COLO829 (cell line): ENCODE measurements around the gene PIGQ.
A peak's percentile ranks its signal among the peaks of the same experiment; 100 is the strongest.

ENCODE experiments used
- DNase-seq: peaks from one replicate; pipeline ENCODE4 v3.0.0; 2012; ENCODE audit warnings: low spot score

PIGQ gene

DNA sequence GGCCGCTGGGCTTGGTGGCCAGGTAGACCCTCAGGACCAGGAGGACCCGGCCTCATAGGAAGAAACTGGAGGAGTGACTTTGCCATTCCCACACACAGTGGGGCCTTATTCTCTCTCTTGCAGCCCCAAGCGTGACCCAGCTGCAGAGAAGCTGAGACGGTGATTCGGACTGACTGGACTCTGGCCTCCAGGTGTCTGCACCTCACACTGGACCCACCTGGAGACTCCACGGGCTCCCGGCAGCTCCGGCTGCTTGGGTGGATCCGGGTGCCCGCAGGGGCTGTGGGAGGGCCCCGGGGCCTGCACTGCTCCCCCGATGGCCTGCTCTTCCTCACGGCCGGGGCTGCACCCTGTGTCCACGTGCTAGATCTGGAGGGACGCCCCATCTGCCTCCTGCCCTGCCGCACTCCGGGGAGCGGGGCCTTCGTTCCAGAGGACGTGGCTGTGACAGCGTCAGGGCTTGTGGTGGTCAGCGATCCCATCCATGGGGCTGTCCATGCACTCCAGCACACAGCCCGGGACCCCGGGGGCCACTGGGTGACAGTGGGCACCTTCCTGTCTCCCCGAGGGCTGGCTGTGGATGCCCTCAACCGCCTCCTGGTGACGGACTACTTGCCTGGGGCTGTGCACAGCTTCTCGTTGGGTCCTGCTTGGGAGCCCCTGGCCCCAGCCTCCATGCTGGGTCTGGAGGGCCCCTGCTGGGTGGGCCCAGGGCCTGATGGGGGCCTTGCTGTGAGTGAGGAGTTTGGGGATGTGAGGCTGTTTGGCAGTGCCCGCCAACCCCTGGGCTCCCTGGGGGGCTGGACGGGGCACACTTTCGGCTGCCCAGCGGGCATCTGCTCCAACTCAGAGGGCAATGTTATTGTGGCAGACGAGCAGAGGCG lies 2.2 kb upstream of the PIGQ start:
- no peak for DNase-seq

DNA sequence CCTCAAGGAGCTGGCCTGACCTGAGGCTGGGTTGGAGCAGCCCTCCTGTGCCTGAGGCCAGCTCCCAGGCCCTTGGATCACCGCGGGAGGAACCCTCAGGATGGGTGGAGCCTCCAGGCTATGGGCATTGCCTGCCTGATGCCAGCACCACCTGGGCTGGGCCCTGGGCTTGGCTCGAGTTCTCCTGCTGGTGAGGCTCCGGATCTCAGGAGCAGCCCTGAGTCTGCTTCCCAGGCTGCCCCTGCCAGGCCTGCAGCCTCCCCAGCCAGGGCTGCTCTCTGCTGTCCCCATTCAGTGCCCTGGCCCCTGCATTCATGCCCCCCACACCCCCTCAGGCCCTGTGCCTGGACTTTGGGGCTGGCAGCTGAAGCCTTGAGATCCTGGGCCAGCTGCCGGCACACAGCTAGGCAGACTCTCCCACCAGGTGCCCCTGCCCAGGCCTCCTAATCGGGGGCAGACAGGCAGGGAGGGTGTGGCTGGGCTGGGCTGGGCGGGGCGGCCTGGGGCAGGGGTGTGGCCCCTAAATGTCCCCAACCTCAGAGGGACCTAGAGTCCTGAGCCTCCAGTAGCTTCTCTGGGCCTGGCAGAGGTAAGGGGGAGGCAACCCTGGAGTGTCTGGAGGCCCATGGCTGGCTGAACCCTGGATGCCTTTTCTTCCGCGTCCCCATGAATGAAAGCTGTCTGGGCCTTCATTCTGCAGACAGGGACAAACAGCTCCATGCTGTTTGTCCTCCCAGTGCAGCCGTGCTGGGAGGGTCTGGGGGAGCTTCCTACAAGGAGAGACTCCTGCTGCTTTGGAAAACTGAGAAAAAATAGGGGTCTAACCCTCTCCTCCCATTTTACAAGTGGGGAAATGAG lies 1.1 kb upstream of the PIGQ start:
- DNase-seq: no peak

DNA sequence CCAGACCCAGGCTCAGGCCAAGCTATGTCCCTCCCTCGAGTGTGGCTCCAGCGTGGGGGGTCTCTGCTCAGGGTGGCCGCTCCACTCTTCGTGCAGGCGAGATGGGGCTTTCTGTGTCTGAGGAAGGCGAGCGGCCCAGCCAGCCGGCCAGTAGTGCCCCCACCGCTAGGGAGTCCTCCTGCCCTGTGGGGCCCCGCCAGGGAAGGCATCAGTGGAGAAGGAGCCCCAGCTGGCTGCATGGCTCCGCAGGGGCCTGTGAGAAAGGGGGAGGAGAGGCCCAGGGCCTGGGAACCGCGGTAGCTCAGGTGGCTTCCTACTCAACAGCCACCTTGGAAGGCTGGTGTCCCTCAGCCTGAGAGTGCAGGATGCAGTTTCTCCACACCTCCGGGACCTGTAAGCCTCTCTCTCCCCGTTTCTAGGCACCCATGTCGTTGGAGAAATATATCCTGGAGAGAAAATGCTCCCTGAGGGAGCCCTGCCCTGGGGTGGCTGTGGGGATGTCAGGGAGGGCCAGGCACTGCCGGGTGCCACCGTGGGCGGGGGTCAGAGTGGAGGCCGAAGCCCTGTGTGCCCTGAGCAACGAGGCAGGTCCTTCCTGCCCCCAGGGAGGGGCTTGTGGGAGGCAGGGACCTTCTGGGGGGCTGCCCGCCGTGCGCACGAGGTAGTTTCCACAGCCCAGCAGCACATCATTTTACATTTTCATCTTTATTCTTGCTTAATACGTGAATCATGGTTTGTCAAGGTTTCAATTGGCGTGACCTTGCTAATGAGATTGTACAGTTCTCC lies 3.3 kb downstream of the PIGQ start:
- no peak for DNase-seq

DNA sequence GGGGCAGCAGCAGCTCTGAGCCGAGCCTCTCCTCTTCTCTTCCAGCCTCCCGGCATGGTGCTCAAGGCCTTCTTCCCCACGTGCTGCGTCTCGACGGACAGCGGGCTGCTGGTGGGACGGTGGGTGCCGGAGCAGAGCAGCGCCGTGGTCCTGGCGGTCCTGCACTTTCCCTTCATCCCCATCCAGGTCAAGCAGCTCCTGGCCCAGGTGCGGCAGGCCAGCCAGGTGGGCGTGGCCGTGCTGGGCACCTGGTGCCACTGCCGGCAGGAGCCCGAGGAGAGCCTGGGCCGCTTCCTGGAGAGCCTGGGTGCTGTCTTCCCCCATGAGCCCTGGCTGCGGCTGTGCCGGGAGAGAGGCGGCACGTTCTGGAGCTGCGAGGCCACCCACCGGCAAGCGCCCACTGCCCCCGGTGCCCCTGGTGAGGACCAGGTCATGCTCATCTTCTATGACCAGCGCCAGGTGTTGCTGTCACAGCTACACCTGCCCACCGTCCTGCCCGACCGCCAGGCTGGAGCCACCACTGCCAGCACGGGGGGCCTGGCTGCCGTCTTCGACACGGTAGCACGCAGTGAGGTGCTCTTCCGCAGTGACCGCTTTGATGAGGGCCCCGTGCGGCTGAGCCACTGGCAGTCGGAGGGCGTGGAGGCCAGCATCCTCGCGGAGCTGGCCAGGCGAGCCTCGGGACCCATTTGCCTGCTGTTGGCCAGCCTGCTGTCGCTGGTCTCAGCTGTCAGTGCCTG lies 4.4 kb downstream of the PIGQ start:
- DNase-seq: no peak

DNA sequence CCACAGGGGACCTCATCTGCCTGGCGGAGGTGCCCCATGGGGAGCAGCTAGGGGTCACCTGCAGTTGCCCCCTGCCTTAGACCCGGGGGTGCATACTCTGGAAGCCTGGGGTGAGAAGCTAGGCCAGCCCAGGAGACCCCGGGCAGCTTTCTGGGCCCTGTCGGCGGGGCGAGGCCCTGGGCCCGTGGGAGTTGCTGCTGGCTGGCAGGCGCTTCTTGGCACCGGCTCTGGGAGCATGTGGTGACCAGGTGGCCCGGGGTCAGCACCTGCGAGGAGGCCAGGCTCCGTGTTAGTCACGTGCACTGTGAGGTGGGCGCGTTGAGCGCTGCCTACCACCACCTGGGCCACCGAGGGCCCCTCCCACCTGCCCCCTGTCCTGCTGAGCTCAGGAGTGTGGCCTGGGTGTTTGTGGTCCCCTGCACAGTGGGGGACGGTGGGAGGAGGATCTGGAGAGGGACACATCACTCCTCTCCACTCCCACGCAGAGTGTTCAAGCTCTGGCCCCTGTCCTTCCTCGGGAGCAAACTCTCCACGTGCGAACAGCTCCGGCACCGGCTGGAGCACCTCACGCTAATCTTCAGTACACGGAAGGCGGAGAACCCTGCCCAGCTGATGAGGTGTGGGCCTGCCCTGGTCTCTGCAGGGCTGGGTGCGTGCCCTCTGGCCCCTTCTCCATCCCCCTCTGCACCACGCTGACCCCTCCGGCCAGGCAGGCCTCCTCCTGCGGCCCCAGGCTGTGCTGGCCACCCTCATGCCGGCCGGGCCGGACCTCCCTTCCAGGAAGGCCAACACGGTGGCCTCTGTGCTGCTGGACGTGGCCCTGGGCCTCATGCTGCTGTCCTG lies 5.8 kb downstream of the PIGQ start:
- DNase-seq: no peak

DNA sequence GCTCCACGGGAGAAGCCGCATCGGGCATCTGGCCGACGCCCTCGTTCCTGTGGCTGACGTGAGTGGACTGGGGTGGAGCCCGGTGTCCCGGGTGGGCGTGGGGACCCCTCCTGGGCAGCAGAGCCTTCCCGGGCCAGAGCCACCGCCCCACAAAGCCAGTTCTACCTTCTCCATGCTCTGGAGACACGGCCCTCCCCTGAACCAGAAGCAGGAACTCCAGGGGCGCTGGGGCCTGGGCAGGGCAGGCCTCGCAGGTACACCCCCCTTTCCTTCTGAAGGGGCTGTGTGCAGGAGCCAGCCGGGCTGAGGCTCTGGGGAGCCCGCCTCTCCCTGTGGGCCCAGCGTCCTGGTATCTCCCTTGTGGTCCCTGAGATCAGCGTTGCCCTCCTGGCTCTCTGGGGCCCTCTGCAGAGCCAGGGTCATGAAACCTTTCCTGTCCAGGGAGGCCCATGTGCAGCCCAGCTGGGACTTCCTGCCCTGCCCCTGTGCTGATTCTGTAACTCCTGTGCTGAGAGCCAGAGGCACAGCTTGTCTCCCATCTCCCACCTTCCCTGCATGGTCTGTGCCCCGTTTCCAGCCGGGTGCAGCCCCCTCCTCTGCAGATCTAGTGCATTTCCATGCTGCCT lies 6.5 kb downstream of the PIGQ start:
- DNase-seq: no peak

DNA sequence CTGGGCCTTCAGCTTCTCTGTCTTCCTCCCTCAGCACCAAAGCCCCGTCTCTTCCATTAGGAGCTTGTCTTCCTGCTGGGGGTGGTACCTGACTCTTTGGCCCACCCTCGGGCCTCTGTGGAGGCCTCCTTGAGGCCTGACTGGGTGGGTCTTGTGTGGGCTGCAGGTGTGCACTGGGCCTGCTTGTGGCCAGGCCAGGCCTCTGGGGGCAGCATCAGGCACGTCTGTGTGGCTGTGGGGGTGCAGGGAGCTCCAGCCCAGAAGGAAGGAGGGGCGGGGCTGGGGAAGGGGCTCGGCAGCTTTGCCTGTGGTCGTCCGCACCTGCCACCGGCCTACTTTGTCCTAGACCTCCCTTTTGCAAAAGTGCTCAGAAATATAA lies 7.0 kb downstream of the PIGQ start:
- no peak for DNase-seq

DNA sequence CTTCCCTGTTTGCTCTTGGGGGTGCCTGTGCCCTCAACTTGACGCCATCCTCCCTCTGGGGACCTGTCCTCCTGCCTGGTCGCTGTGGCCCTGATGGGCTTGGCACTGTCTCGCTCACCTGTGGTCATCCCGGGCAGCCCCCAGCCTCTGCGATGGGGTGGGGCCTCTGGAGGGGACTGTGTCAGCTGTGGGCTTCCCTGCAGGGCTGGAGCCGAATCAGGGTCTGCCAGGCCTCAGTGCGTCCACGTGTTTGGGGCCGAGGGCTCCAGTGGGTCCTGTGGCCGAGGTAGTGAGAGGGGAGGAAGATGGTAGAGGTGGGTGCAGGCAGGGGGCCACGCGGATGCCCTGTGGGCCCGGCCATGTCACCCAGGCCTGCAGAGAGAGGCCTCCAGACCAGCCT lies 8.0 kb downstream of the PIGQ start:
- no peak for DNase-seq

DNA sequence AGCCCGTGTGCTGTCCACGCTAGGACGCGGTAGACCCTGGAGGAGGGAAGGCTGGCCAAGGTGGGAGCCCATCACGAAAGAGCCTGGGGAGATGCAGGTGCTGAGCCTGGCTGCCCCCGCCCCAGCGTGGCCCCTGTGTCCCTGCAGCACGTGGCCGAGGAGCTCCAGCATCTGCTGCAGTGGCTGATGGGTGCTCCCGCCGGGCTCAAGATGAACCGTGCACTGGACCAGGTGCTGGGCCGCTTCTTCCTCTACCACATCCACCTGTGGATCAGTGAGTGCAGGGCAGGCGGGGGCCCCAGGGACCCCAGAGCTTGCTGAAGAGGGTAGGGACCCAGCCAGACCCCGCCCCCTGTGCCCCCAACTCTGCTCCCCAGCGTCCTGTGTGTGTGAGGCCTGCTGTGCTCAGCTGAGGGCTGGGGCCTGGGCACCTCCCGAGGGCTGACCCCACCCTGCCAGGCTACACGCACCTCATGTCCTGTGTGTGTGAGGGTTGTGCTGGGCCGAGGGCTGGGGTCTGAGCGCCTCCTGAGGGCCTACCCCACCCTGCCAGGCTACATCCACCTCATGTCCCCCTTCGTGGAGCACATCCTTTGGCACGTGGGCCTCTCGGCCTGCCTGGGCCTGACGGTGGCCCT lies 8.6 kb downstream of the PIGQ start:
- DNase-seq: no peak

DNA sequence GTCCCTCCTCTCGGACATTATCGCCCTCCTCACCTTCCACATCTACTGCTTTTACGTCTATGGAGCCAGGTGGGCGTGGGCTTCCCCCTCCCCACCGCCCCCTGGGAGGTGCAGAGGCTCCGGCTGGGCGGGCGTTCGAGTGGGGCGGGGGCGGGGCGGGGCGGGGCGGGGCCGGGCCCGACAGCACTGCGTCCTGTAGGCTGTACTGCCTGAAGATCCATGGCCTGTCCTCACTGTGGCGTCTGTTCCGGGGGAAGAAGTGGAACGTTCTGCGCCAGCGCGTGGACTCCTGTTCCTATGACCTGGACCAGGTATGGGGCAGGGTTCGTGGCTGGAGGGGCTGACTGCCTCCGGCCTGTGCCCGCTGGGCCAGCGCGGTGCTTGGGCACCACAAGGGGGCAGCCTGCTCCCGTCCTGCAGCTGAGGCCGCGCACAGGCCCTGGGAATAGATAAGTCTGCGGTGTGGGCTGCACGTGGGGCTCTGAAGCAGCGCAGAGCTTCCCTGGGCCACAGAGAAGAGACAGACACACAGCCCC lies 9.2 kb downstream of the PIGQ start:
- peak; percentile 39 for DNase-seq

DNA sequence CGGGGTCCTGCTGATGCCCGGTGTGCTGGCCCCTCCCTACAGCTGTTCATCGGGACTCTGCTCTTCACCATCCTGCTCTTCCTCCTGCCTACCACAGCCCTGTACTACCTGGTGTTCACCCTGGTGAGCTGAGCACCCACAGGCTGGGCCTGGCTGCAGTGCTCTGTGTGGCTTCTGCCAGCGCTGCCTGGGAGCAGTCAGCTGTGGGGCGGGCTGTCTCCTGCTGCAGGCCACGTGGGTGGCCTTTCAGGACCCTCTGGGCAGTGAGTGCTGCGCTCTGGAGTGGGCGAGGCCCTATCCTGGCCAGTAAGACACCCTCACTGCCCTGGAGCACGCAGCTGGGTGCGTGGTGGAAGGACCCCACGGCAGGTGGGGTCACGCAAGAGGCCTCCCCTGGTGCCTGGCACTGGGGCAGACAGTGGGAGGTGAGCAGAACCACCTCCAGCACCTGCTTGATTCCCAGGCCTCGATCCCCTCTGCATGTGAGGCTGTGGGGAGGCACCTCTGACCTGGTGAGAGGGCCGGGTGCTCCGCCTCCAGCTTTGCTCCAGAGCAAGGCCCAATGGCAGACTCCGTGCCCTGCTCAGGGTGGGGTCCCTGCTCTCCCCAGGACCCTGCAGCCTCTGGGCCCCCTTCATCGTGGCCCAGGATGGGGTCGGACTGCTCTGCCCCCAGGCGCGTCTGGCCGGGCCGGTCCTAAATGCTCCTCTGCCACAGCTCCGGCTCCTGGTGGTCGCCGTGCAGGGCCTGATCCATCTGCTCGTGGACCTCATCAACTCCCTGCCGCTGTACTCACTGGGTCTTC lies 10.6 kb downstream of the PIGQ start:
- no peak for DNase-seq

DNA sequence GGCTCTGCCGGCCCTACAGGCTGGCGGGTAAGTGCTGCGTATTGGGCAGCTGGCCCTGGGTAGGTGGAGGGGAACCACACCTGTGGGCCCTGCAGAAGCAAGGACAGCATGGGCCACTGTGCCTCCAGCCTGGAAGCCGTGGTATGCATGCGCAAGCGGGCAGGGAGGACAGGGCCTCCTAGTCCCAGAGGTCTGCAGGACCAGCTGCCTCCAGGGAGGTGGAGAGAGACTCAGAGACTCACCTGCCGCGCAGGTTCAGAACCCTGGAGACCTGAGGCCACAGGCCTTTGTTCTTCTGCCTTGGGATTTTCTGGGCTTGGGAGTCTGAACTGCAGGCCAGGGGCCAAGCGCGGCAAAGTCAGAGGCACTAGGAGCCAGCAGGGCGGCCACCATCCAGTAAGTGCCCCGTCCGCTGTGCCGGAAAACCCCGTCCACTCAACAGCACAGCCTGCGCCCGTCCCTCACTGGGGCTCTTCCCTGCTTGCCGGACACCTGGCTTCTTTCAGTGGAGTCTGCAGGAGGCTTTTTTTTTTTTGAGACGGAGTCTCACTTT lies 11.3 kb downstream of the PIGQ start:
- no peak for DNase-seq

DNA sequence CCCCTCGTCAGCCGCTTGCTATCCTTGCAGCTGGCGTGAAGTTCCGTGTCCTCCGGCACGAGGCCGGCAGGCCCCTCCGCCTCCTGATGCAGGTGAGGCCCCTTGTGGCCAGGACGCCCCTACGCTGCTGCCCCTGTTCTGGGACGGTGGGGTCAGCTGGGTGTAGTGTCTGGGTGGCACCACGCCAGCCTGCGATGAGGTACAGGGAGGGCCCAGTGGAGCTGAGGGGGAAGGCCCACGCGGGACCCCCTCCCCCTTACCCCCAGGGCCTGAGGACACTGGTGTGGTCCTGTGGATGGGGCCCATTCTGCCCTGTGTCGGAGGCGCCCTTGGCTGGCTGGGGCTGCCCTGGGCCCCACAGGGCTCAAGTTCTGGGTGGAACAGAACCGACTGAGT lies 12.4 kb downstream of the PIGQ start:
- DNase-seq: no peak

DNA sequence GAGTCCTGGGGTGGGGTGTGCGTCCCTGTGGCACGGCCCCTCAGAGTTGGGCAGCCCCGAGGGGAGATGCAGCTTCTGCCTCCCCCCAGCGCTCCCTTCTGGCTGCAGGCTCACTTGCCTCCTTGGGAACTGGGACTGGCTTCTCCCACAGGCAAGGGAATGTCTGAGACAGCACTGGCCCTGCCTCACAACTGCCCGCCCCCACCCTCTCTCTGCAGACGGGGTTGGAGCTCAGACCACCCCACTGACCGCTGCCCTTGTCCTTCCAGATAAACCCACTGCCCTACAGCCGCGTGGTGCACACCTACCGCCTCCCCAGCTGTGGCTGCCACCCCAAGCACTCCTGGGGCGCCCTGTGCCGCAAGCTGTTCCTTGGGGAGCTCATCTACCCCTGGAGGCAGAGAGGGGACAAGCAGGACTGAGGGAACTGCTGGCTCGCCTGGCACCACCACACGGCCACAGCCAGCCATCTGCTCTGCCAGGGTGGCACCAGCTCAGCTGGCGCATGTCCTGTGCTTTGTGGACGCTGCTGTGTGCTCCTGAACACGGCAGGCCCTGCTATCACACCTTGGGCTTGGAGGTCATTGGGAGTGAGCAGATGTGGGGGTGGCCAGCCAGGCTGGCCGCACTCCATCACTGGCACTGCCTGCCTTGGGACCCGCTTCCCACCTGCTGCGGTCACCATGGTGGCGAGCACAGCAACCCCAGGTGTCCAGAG lies 13.0 kb downstream of the PIGQ start:
- DNase-seq: no peak

DNA sequence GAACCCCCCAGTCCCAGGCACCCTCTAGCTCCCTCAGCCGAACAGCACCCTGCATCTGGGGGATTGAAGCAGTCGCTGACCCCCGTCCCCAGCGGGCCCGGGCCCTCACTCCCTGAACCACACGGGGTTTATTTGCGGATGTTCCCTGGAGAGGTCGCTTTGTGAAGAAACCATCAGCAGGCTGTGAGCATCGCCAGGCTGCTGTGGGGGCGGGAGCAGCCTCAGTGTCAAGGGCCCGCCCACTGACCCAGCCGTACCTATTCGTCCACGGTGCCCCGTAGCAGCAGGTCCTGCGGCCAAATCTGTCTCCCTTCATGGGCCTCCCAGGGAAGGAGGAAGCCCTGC lies 13.7 kb downstream of the PIGQ start:
- DNase-seq: no peak

DNA sequence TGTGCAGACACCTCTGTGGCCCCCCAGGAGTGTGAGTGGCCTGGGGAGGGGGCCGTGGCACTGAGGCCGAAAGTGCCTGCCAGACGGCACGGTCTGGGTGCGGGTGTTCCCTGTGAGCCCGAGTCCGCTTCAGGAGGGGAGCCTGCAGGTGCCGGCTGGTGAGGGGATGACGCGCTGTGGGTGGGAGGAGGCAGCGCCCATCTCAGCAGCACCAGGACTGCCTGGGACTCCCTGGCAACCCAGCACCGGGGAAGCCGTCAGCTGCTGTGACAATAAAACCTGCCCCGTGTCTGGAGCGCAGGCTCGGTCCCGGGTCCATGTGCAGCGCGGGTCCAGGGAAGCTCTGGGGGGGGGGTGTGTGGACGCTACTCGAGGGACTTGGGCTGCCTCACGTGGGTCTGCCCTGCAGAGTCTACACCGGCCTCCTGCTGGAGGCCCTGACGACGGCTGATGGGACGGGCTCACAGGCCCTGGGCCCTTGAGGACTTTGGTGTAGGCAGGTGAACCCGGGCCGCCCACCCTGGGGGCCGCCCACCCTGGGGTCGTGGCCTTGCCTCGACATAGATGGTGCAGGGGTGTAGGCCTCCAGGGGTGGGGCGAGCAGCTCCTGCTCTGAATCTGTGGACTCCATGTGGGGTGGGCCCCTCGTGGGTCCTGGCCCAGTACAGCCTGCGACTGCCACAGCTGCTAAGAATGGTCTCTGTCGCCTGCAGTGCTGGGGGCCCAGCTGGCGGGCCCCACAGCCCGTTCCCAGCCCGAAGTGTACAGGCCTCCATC lies 14.2 kb downstream of the PIGQ start:
- DNase-seq: no peak

DNA sequence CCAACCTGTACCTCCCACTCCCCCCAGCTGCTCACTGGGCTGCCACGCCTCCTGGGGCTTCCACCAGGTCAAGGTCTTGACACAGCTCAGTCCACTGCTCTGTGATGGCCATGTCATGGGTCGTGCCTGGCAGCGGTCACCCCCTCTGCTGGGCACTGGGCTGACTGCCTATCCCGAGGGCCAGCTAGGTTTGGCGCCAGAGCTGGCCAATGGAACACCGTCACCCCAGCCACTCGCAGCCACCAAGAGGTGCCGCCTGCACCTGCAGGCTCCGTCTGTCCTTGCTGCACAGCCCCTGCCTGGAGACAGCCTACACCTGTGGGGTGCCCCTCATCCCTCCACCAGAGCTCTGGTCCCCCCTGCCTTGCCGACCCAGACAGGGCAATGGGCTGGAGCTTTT lies 15.6 kb downstream of the PIGQ start:
- no peak for DNase-seq
